22Rv1 (cell line): ENCODE measurements around the gene FAM168A.
A peak's percentile ranks its signal among the peaks of the same experiment; 100 is the strongest.

Experiments used
- H3K27ac ChIP-seq: fragments of 450-650 bp; 2 replicates; pipeline ENCODE4 v1.5.1; 2017
- CTCF ChIP-seq: fragments of 450-650 bp; IDR thresholded peaks from 2 replicates; pipeline ENCODE4 v1.5.1; 2017; ENCODE audit warnings: mild to moderate bottlenecking
- ZFX ChIP-seq: fragments of 450-650 bp; IDR thresholded peaks from 2 replicates; pipeline ENCODE4 v1.6.1; 2017; ENCODE audit warnings: antibody characterized with exemption, borderline replicate concordance

FAM168A gene

GRCh38 chr11:73359341-73359740 lies 238.6 kb downstream of the FAM168A start:
- TF ChIP-seq ZFX, result no peak
- no peak for TF ChIP-seq CTCF
- no peak overlapping the region for H3K27ac ChIP-seq

DNA sequence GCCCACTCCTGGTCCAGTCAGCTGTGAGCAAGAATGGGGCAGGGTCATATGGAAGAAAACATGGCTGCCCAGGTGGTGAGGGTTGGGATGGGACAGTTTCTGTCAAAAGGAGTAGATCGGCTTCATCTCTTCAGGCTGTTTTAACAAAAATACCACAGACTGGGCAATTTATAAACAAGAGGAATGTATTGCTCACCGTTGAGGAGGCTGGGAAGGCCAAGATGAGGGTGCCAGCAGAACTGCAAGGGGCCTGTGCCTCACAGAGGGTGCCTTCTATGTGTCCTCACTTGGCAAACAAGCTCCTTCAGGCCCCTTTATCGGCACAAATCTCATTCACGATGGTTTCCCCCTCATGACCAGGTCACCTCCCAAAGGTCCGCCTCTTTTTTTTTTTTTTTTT lies 239.8 kb downstream of the FAM168A start:
- TF ChIP-seq ZFX (no peak), CTCF (no peak)
- H3K27ac ChIP-seq, result no peak overlapping the region

- TF ChIP-seq CTCF (no peak), ZFX (no peak)
- no peak overlapping the region for H3K27ac ChIP-seq
Observed at GRCh38 chr11:73356979-73357860, 240.7 kb downstream of the FAM168A start.

GRCh38 chr11:73355109-73355508 lies 242.8 kb downstream of the FAM168A start:
- no peak overlapping the region for H3K27ac ChIP-seq
- TF ChIP-seq CTCF, result no peak
- no peak for TF ChIP-seq ZFX

- no peak overlapping the region for H3K27ac ChIP-seq
- TF ChIP-seq CTCF, result no peak
Observed at GRCh38 chr11:73353422-73353821, 244.5 kb downstream of the FAM168A start.

GRCh38 chr11:73350908-73351636 lies 246.8 kb downstream of the FAM168A start:
- TF ChIP-seq ZFX (no peak), CTCF (peak; percentile 98)
- no peak overlapping the region for H3K27ac ChIP-seq
